Stimulated activated CD4-positive, alpha-beta T cell treated with anti-CD3 and anti-CD28 coated beads, TNF-alpha, amount 100 ng/mL, for 48 hours (primary cell): ENCODE data around the gene KDR.

Experiments
- DNase-seq, 3 donors: peaks; one replicate each; pipeline ENCODE4 v3.0.0-alpha.2; 2020; ENCODE audit warnings: low read depth in 3 of 3

KDR gene

GRCh38 chr4:55125087-55125721 lies at the start of gene KDR:
Gene KDR, minus strand, starts transcription at chr4:55125595. Its CDS starts 302 bp downstream, at chr4:55125293.
- DNase-seq = no peak

GRCh38 chr4:55173580-55173979 lies 48.2 kb upstream of the KDR start:
- DNase-seq = no peak

GRCh38 chr4:55172694-55173287 lies 47.4 kb upstream of the KDR start:
- no peak for DNase-seq

GRCh38 chr4:55170462-55170861 lies 45.1 kb upstream of the KDR start:
- DNase-seq = no peak

GRCh38 chr4:55169352-55169961 lies 44.1 kb upstream of the KDR start:
- DNase-seq = no peak

- DNase-seq = no peak
Measured at GRCh38 chr4:55162396-55162795, 37.0 kb upstream of the KDR start.

- no peak for DNase-seq
Measured at GRCh38 chr4:55161739-55162138, 36.3 kb upstream of the KDR start.

GRCh38 chr4:55159851-55160250 lies 34.5 kb upstream of the KDR start:
- no peak for DNase-seq

- DNase-seq = no peak
Measured at GRCh38 chr4:55158957-55159356, 33.6 kb upstream of the KDR start.

- no peak for DNase-seq
Measured at GRCh38 chr4:55157559-55158277, 32.3 kb upstream of the KDR start.

- DNase-seq = no peak
Measured at GRCh38 chr4:55154933-55155332, 29.5 kb upstream of the KDR start.

GRCh38 chr4:55154290-55154880 lies 29.0 kb upstream of the KDR start:
- no peak for DNase-seq

GRCh38 chr4:55143858-55144257 lies 18.5 kb upstream of the KDR start:
- no peak for DNase-seq

- DNase-seq = no peak
Measured at GRCh38 chr4:55138367-55138766, 13.0 kb upstream of the KDR start.

- DNase-seq = no peak
Measured at GRCh38 chr4:55136634-55137033, 11.2 kb upstream of the KDR start.

- no peak for DNase-seq
Measured at GRCh38 chr4:55133951-55134350, 8.6 kb upstream of the KDR start.

GRCh38 chr4:55132775-55133174 lies 7.4 kb upstream of the KDR start:
- DNase-seq = no peak

- DNase-seq = no peak
Measured at GRCh38 chr4:55127521-55127920, 2.1 kb upstream of the KDR start.

GRCh38 chr4:55127053-55127452 lies 1.7 kb upstream of the KDR start:
- DNase-seq = no peak

- DNase-seq = no peak
Measured at GRCh38 chr4:55125763-55126541, 557 bp upstream of the KDR start.

GRCh38 chr4:55124322-55125076 lies 896 bp downstream of the KDR start:
- DNase-seq = no peak
